ENCODE data around the gene C1QL1.

Gene C1QL1

DNA sequence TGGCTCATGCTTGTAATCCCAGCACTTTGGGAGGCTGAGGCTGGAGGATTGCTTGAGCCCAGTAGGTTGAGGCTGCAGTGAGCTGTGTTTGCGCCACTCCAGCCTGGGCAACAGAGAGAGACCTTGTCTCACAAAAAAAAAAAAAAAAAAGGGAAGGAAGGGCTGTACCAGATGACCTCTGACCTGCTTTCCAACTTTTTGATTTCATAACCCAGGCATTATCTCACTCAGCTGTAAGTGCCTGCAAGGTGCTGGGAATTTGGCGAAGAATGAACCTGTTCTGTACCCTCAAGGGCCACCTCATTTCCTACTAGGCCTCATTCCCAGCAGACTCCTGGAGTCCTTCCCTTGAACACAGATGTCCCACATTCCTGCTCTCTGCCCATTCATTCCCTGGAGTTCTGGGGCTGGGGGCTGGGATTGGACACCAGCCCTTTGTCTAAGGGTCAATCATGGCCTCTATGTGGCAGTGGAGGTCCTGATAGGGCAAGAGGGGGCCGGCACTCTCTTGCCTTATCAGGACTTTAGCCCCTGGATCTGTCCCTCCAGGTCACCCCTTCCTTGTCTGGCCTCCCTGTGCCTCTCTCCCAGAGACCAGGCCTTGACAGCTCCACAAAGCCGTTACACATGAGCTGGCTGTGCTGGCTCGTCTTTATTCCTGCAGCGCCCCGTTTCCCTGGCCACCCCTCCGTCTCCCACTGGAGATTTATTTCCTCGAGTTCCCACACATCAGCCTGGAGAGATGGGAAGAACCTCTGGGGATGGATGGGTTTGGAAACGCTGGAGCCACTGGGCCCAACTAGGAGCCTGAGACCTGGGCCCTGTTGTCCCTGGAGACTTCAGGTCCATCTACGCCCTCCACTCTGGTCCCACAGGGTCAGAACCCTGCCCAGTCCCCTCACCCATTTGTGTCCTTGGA is 52.0 kb downstream of the C1QL1 start:
- H2BK12ac ChIP-seq (ENCODE audit: low read length): no peak overlapping the region

DNA sequence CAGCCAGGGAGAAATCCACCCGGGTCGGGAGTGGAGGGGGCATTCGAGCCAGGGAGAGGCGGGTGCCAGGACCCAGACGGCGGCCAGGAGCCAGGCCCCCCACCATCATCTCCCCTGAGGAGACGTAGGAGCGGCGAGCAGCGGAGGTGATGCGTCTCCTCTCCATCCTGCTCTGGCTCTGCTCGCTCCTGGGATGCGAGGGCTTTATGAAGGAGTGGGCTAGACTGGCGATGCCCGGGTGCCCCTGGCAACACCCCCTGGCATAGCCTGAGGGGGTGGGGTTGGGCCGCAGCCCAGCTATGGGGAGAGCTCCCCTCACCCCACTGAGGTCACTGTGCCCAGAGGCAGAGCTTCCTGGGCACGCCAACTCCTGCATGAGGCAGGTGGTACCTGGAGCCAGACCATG is 52.8 kb downstream of the C1QL1 start, which contains the start of gene GFAP:
GFAP (minus strand) TSS at position 180 of the 406 bp plus-strand sequence; CDS start at position 166, 14 bp downstream.
- Histone ChIP-seq H3K9ac (ENCODE audit: low read length) (no peak within 1 kb of the TSS), H3K4me3 (ENCODE audit: low read depth, low read length) (no peak within 1 kb of the TSS), H3K23ac (ENCODE audit: low read length) (no peak within 1 kb of the TSS), H2BK12ac (ENCODE audit: low read length) (no peak within 1 kb of the TSS), H3K18ac (ENCODE audit: low read length) (no peak within 1 kb of the TSS), H3K14ac (ENCODE audit: low read length) (no peak within 1 kb of the TSS), H3K4ac (ENCODE audit: low read depth, low read length) (no peak within 1 kb of the TSS), H4K8ac (ENCODE audit: low read depth, low read length) (no peak within 1 kb of the TSS), H3K79me2 (ENCODE audit: control insufficient read depth, insufficient read depth, low read length, poor library complexity) (no peaks in the 10 kb centered on the region), H3K9me3 (ENCODE audit: insufficient read depth, low read depth, low read length) (no peaks in the 10 kb centered on the region), H2BK5ac (ENCODE audit: low read depth, low read length, poor library complexity) (no peak within 1 kb of the TSS), H2AK5ac (ENCODE audit: low read length) (no peak within 1 kb of the TSS), H3K4me2 (ENCODE audit: low read length) (no peak within 1 kb of the TSS), H2AFZ (ENCODE audit: insufficient read depth, low read length, poor library complexity) (no peak within 1 kb of the TSS), H3K4me1 (ENCODE audit: control insufficient read depth in 1 of 2, insufficient read depth in 2 of 2, low read length in 2 of 2) (peaks cover 3 to 6% of the 10 kb centered on the region in 2 experiments), H3K27ac (ENCODE audit: low read depth, low read length) (no peak within 1 kb of the TSS), H3K27me3 (ENCODE audit: insufficient read depth, low read length) (no peaks in the 10 kb centered on the region), H2BK120ac (ENCODE audit: insufficient read depth, low read length, poor library complexity) (no peak within 1 kb of the TSS), H4K91ac (ENCODE audit: low read depth, low read length) (no peak within 1 kb of the TSS), H3K79me1 (ENCODE audit: low read length) (no peaks in the 10 kb centered on the region), H4K12ac (ENCODE audit: low read depth, low read length) (no peak within 1 kb of the TSS), H3K36me3 (ENCODE audit: control insufficient read depth in 1 of 2, insufficient read depth in 2 of 2, low read length in 2 of 2) (no peaks in the 10 kb centered on the region)
- no peak for DNase-seq
- no CpG with 5 or more reads among the region's 17 CpGs for WGBS (ENCODE audit: extremely low coverage, insufficient coverage, insufficient read length)

More for the DNA sequence above, 52.0 kb downstream of the C1QL1 start:
- no peaks in the 10 kb centered on the region for H3K79me2 ChIP-seq (ENCODE audit: control insufficient read depth, insufficient read depth, low read length, poor library complexity)
- H3K27me3 ChIP-seq (ENCODE audit: insufficient read depth, low read length): no peaks in the 10 kb centered on the region
- H3K9me3 ChIP-seq (ENCODE audit: insufficient read depth, low read depth, low read length): no peaks in the 10 kb centered on the region
- H2AFZ ChIP-seq (ENCODE audit: insufficient read depth, low read length, poor library complexity): no peak overlapping the region
- H3K14ac ChIP-seq (ENCODE audit: low read length): no peak overlapping the region
- H3K4me1 ChIP-seq (ENCODE audit: control insufficient read depth in 1 of 2, insufficient read depth in 2 of 2, low read length in 2 of 2): peaks cover 3 to 6% of the 10 kb centered on the region in 2 experiments
- no peak for DNase-seq
- no peak overlapping the region for H3K18ac ChIP-seq (ENCODE audit: low read length)
- WGBS (ENCODE audit: extremely low coverage, insufficient coverage, insufficient read length): no CpG with 5 or more reads among the region's 11 CpGs
- no peak overlapping the region for H4K12ac ChIP-seq (ENCODE audit: low read depth, low read length)
- H4K8ac ChIP-seq (ENCODE audit: low read depth, low read length): no peak overlapping the region
- H3K4ac ChIP-seq (ENCODE audit: low read depth, low read length): no peak overlapping the region
- no peak overlapping the region for H3K23ac ChIP-seq (ENCODE audit: low read length)
- no peak overlapping the region for H2BK120ac ChIP-seq (ENCODE audit: insufficient read depth, low read length, poor library complexity)
- H3K4me2 ChIP-seq (ENCODE audit: low read length): no peak overlapping the region
- no peak overlapping the region for H3K27ac ChIP-seq (ENCODE audit: low read depth, low read length)
- H3K79me1 ChIP-seq (ENCODE audit: low read length): no peaks in the 10 kb centered on the region
- H3K4me3 ChIP-seq (ENCODE audit: low read depth, low read length): no peak overlapping the region
- H4K91ac ChIP-seq (ENCODE audit: low read depth, low read length): no peak overlapping the region
- H3K9ac ChIP-seq (ENCODE audit: low read length): no peak overlapping the region
- no peak overlapping the region for H2BK5ac ChIP-seq (ENCODE audit: low read depth, low read length, poor library complexity)
- no peak overlapping the region for H2AK5ac ChIP-seq (ENCODE audit: low read length)
- no peaks in the 10 kb centered on the region for H3K36me3 ChIP-seq (ENCODE audit: control insufficient read depth in 1 of 2, insufficient read depth in 2 of 2, low read length in 2 of 2)

DNA sequence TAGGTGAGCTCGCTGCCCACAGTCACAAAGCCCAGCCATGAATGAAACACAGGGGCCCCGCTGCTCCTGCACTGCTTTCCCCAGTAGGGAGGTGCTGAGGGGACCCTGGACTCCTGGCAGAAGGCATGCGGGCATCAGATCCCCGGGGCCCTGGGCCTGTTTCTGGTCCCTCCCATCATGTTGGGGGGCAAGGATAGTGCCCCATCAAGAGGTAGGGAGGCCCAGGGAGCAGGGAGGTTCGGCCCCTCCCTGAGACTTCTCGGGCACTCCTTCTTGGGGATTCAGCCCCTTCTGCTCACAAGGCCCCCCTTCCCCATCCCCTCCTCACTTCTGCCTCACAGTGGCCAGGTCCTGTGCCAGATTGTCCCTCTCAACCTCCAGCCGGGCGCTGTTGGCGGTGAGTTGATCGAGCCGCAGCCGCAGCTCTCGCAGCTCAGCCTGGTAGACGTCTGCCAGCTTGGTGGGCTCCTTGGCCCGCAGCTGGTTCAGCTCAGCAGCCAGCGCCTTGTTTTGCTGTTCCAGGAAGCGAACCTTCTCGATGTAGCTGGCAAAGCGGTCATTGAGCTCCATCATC is 53.3 kb downstream of the C1QL1 start:
- no CpG with 5 or more reads among the region's 19 CpGs for WGBS (ENCODE audit: extremely low coverage, insufficient coverage, insufficient read length)
- H3K4me2 ChIP-seq (ENCODE audit: low read length): no peak overlapping the region
- H4K91ac ChIP-seq (ENCODE audit: low read depth, low read length): no peak overlapping the region
- H3K18ac ChIP-seq (ENCODE audit: low read length): no peak overlapping the region
- H4K12ac ChIP-seq (ENCODE audit: low read depth, low read length): no peak overlapping the region
- H3K23ac ChIP-seq (ENCODE audit: low read length): no peak overlapping the region
- H2BK12ac ChIP-seq (ENCODE audit: low read length): no peak overlapping the region
- H3K79me2 ChIP-seq (ENCODE audit: control insufficient read depth, insufficient read depth, low read length, poor library complexity): no peaks in the 10 kb centered on the region
- no peaks in the 10 kb centered on the region for H3K27me3 ChIP-seq (ENCODE audit: insufficient read depth, low read length)
- no peak overlapping the region for H3K4ac ChIP-seq (ENCODE audit: low read depth, low read length)
- H3K14ac ChIP-seq (ENCODE audit: low read length): no peak overlapping the region
- H2BK5ac ChIP-seq (ENCODE audit: low read depth, low read length, poor library complexity): no peak overlapping the region
- no peak overlapping the region for H2BK120ac ChIP-seq (ENCODE audit: insufficient read depth, low read length, poor library complexity)
- no peak overlapping the region for H2AK5ac ChIP-seq (ENCODE audit: low read length)
- H2AFZ ChIP-seq (ENCODE audit: insufficient read depth, low read length, poor library complexity): no peak overlapping the region
- no peaks in the 10 kb centered on the region for H3K9me3 ChIP-seq (ENCODE audit: insufficient read depth, low read depth, low read length)
- H3K36me3 ChIP-seq (ENCODE audit: control insufficient read depth in 1 of 2, insufficient read depth in 2 of 2, low read length in 2 of 2): no peaks in the 10 kb centered on the region
- no peak overlapping the region for H3K27ac ChIP-seq (ENCODE audit: low read depth, low read length)
- no peak overlapping the region for H4K8ac ChIP-seq (ENCODE audit: low read depth, low read length)
- no peaks in the 10 kb centered on the region for H3K79me1 ChIP-seq (ENCODE audit: low read length)
- no peak for DNase-seq
- H3K9ac ChIP-seq (ENCODE audit: low read length): no peak overlapping the region
- no peak overlapping the region for H3K4me3 ChIP-seq (ENCODE audit: low read depth, low read length)
- H3K4me1 ChIP-seq (ENCODE audit: control insufficient read depth in 1 of 2, insufficient read depth in 2 of 2, low read length in 2 of 2): peaks cover 3 to 6% of the 10 kb centered on the region in 2 experiments

DNA sequence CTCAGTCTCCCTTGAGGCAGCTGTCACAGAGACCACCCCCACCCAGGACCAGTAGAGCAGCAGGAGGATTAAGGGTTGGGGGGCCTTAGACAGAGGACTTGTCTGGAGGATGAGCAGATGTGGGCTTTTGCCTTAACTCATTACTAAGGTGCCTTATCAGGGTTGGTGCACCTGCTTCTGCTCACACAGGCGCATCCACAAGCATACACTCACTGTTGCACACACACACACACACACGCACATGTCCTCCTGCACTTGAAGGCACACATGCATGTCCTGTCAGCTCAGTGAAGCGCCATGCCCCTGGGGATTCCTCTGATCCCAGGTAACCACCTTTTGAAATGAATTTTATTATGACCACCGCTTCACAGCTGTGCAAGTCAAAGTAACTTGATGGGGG is 54.0 kb downstream of the C1QL1 start:
- Histone ChIP-seq H3K14ac (ENCODE audit: low read length) (no peak overlapping the region), H4K91ac (ENCODE audit: low read depth, low read length) (no peak overlapping the region), H3K18ac (ENCODE audit: low read length) (no peak overlapping the region), H2AFZ (ENCODE audit: insufficient read depth, low read length, poor library complexity) (no peak overlapping the region), H3K36me3 (ENCODE audit: control insufficient read depth in 1 of 2, insufficient read depth in 2 of 2, low read length in 2 of 2) (no peaks in the 10 kb centered on the region), H2BK12ac (ENCODE audit: low read length) (no peak overlapping the region), H3K4me1 (ENCODE audit: control insufficient read depth in 1 of 2, insufficient read depth in 2 of 2, low read length in 2 of 2) (peaks cover 3 to 6% of the 10 kb centered on the region in 2 experiments), H4K12ac (ENCODE audit: low read depth, low read length) (no peak overlapping the region), H2BK5ac (ENCODE audit: low read depth, low read length, poor library complexity) (no peak overlapping the region), H3K4me3 (ENCODE audit: low read depth, low read length) (no peak overlapping the region), H3K23ac (ENCODE audit: low read length) (no peak overlapping the region), H3K79me2 (ENCODE audit: control insufficient read depth, insufficient read depth, low read length, poor library complexity) (no peaks in the 10 kb centered on the region), H3K27me3 (ENCODE audit: insufficient read depth, low read length) (no peaks in the 10 kb centered on the region), H2AK5ac (ENCODE audit: low read length) (no peak overlapping the region), H3K9me3 (ENCODE audit: insufficient read depth, low read depth, low read length) (no peaks in the 10 kb centered on the region), H3K27ac (ENCODE audit: low read depth, low read length) (no peak overlapping the region), H2BK120ac (ENCODE audit: insufficient read depth, low read length, poor library complexity) (no peak overlapping the region), H3K9ac (ENCODE audit: low read length) (no peak overlapping the region), H3K4me2 (ENCODE audit: low read length) (no peak overlapping the region), H4K8ac (ENCODE audit: low read depth, low read length) (no peak overlapping the region), H3K79me1 (ENCODE audit: low read length) (no peaks in the 10 kb centered on the region), H3K4ac (ENCODE audit: low read depth, low read length) (no peak overlapping the region)
- DNase-seq: no peak
- WGBS (ENCODE audit: extremely low coverage, insufficient coverage, insufficient read length): no CpG with 5 or more reads among the region's 4 CpGs

Data from trophoblast cell (in vitro differentiated cells and primary cell).